Activated T-cell treated with anti-CD3 and anti-CD28 coated beads, Interleukin-2, amount 50 U/mL, for 1 hour (primary cell): ENCODE results near the gene ABCA1.
"Not testable (repeated sequence)": the region's sequence is repeated elsewhere in the genome, so short reads cannot be mapped to it uniquely, and the experiment has no call there.

Experiments used
- DNase-seq: peaks from one replicate; pipeline ENCODE4 v3.0.0-alpha.2; 2020

Gene ABCA1

DNA sequence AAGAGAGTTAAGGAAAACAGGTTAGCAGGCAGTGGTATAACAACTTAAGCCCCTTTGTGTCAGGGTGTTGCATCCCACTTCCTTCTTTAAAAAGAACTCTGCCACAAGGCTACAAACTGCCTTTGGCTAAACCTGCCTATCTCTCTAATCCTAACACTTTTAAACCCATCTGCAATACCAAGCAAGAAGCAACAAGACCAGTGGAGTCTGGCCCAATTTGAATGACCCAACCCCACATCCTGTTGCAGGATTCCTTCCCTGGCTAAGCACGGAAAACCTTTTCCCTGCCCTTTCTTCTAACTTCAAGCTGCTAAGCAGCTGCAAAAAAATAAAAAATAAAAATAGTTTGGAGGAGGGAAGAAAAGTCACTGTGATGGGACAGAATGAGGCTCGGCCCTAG, 27.1 kb downstream of the ABCA1 start:
- no peak for DNase-seq

DNA sequence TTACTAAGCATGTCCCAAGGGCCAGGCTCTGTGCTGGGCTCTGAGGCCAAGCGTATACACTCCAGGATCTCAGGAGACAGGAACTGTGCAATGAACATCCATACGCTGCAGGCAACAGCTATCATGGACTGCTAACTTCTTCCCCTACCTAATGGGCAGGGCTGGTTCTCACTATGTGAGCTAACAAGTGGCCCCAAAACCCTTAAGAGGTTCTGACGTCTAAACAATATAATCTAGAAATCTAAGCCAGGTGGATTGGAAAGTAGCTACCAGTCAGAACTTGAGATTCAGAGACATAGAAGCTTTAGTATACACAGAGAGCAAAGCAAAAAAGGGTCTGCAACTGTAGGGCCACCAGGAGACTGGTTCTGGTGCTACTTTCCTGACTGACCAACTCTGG, 27.6 kb downstream of the ABCA1 start:
- no peak for DNase-seq

DNA sequence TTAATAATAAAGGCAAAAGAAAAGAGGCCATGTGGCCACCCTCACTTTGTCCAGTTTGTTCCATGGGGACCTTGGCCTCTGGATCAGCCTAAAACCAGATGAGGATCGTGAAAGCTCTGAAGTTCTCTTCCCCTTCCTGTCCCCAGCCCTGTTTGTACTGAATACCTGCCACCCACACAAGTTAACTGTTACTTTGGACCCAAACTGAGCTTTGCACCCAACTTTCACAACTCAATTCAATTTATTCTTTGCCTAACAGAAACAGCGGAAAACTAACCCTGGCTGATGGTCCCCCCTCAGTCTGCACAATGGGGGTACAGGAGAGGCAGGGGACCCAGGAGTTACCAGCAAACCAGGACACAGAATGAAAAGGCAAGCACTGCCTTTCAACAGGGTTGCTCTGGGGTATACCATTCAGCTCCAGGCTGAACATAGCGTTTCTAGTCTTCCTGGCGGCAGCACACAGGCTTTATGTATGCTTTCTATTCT, 28.2 kb downstream of the ABCA1 start:
- DNase-seq, result no peak

DNA sequence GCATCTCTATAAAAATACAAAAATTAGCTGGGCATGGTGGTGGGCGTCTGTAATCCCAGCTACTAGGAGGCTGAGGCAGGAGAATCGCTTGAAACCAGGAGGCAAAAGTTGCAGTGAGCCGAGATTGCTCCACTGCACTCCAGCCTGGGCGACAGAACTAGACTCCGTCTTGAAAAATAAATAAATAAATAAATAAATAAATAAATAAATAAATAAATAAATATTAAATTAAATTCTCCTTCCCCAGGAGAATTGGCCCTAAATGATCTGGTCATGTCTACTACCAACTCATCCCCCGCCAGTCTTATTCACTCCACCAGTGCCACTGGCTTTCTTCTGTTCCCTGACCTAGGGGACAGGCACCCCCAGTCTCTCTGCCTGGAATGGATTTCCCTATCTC, 29.6 kb downstream of the ABCA1 start:
- DNase-seq, result not testable (repeated sequence)

DNA sequence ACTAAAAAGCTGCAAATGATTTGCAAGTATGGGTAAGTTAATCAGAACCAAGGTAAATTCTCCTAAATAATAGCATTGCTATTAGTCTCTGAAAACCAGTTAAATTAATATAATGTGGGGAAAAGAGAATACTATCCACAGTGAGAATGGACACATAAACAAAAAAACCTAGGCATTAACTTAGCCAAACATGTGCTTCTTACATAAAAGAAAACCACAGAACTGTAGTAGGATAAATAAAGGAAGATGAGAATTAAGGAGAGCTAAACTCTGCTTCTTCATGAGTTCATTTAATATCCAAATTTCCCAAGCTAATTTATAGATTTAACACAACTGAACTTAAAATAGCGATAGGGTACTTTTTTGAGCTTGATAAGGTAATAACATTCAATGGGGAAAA, 31.8 kb downstream of the ABCA1 start:
- no peak for DNase-seq

DNA sequence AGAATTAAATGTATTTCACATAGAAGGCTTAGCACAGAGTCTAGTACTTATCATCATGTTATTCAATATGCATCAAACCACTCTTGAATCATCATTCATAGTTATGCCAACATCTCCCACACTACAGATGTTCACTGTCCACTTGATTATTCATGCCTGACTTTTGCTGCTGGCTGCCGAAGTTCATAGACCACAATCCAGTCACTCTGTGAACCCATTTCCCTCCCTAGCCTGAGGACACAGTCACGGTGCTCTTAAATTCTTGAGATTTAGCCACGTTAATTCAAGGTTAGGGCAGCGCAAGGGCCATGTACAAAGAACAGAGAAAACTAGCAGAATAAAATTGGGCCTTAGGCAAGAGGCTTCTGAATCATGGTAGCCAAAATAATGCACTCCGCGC, 32.4 kb downstream of the ABCA1 start:
- no peak for DNase-seq

DNA sequence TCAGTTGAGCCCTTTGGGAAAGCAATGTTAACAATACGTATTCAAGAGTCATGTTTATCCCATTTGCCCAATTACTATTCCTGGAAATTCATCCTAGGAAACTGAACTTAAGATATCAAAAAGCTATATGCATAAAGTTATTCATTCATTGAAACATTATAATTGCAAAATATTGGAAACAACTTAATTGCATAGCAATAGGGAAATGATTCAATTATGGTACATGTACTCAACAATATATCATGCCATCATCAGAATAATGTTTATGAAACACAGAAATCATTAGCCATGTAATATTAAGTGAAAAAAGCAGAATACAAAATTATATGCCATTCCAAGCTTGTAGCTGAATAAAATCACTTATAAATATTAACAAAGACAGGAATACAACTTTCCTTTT, 35.3 kb downstream of the ABCA1 start:
- DNase-seq, result no peak

DNA sequence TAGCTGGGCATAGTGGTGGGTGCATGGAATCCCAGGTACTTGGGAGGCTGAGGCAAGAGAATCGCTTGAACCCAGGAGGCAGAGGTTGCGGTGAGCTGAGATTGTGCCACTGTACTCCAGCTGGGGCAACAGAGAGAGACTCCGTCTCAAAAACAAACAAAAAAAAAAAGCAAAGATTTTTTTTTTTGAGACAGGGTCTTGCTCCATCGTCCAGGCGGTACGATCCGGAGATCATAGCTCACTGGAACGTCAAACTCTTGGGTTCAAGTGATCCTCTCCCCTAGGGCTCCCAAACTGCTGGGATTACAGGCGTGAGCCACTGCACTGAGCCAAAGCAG, 37.6 kb downstream of the ABCA1 start:
- DNase-seq, result no peak

DNA sequence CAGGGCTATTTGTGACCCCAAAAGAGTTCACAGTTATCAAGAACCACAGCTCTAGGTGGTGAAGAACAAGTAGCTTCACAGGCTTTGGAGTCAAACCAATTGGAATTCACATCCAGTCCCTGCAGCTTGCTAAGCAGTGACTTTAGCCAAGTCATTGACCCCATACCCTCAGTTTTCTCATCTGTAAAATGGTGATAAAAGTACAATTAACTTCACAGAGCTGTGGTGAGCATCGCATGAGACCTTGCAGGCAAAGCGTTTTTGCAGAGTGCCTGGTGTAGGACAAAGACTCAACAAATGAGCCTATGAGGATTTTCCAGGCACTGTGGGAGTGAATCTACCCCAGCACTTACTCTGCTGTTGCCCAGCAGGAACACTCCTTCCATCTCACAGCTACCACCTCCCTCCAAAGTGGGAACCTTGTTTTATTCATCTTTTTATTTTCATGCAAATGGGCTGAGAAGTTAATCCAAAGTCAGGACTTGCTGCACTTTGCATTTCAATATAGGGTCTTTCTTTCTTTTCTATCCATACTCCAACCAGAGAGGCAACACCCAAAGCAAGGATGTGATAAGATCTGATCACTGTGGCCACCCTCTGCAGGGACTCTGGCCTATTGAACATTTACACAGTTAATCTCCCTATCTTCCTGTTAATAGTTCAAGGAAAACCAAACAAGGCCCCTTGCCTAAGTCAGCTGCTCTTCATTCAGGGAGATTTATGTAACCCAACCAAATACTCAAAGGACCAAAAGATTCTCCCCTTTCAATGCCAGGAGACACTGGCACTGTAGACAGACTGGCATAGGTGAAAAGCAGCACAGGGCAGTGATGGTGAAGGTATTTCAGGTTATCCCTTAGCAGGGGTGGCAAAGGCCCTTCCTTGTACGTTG, 41.9 kb downstream of the ABCA1 start:
- no peak for DNase-seq

DNA sequence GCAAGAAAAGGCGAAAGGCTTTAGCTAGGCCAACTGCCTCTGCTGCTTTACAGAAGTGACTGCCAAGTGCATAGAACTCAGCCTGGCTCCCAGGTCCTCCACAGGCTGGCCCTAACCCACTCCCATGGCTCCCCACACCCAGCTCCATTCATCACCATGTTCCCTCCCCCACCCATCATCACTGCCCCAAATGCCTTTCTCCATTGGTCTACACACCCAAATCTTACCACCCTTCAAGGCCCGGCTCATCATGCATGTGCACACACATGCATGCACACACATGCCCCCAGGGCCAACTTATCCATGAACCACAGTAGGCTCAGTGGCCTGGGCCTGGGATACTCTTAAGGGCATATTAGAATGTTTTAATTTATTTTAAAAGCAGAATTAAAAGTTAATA, 44.8 kb downstream of the ABCA1 start:
- DNase-seq, result no peak

DNA sequence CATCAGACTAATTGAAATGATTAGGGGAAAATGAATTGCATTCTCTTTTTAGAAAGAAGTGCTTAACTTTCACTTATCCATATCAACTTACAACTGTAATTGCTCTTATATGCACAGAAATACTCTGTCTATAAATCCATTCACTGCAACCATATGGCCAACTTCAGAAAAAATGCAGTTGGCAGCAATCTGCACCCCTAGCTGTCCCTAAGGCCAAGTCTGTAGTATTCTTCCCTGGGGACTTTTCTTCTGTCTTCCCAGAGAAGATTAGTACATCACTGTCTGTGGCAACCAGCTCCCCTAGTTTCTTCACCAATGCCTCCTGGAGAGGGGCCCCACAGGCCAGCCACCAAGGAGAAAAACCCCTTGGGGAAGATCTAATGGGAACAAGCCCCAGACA, 45.4 kb downstream of the ABCA1 start:
- no peak for DNase-seq

DNA sequence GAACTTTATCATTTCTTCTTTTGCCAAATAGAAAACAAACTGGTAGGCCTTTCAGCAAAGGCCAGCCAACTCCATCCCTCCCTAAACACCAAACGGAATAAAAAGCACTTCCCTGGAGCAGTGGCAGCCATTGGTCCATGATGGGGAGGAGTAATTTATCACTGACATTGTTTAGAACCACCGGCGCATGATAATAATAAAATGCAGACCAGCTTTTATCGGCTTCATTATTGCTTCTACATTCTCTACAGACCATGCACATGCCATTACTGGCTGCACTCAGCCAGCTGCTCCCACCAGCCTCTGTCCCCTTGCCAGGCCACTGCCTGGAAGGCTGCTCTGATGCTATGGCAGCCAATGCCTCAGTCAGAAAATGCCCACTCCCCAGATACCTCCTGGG, 45.9 kb downstream of the ABCA1 start:
- DNase-seq, result no peak

DNA sequence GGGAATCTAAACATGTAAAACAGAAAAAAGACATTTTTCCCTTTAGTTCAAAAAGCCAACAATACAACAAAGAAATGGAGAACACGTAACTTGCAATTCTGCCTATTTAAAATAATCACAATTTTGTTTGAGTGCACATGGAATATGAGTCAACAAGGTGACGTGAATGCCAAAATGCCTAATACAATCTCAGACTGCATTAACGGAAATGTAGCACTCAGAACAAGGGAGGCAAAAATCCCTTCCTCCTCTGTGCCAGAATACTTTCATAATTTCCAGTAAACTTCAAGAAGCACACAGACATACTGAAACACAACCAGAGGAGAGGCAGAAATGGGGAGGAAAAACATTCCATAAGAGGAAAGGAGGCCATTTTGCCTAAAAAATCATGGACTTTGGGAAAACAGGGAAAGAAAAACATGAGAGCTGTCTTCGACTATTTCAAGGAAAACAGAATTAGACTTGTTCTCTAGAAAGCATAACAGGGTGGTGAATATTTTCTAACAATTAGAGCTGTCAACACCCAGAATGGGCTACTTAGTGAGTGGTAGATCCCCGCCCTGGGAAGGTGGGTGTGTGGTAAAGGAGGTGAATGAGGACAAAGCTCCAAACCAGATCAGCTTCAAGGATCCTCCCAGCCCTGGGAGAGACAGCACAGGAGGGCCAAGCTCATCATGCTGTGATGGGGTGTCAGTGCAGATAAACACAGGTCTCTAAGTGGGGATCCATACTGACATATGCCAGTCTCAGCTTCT, 48.2 kb downstream of the ABCA1 start:
- no peak for DNase-seq

DNA sequence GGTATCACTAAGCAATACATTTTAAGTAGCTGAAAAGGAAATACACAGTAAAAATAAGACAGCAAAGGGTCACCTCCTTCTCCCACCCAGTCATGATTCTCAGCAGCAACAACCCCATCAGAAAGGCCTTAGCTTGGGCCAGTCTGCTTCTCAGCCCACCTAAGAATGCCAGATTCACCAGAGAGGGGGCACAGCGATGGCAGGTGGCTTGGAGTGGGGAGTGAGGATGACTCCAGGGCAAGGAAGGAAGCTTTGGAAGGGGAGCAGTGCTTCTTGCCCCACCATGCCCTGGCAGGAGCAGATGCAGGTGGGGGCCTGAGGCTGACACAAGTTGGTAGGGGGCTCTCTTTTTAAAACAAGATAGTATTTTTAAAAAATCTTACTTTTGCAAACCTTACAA, 51.4 kb downstream of the ABCA1 start:
- DNase-seq, result no peak

DNA sequence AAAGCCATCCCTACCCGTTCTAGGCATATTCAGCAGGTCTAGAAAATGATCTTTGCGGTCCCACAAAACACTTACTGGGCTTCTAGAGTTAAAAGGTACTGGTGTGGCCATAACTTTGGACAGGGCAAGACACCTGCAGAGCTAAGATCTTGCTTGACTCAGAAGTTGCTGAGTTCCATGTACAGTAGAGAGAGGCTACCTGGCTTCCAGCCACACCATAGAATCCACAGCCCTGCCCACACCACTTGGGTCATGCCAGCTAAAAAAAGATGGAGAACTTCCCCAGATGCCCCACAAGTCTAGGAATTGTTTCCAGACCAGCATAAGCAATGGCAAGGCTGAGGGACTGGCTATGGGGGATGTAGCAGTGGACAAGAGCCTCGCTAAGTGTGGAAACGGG, 52.1 kb downstream of the ABCA1 start:
- DNase-seq, result no peak

DNA sequence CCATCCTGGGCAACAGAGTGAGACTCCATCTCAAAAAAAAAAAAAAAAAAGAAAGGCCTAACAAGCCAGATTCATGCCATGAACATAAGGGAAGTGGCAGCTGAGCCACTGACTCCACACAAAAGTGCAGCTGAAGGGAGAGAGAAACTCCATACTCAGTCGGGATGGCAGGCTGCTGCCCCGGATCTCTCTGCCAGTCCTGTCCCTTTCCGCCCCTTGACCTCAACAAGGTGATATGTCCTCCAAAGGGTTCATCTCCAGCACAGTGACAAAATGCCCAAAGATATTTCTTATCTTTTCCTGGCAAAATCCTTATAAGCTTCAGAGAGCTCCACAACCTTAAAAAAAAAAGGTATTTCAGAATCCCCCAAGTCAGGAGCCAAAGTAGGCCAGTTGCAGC, 52.6 kb downstream of the ABCA1 start:
- DNase-seq, result no peak

DNA sequence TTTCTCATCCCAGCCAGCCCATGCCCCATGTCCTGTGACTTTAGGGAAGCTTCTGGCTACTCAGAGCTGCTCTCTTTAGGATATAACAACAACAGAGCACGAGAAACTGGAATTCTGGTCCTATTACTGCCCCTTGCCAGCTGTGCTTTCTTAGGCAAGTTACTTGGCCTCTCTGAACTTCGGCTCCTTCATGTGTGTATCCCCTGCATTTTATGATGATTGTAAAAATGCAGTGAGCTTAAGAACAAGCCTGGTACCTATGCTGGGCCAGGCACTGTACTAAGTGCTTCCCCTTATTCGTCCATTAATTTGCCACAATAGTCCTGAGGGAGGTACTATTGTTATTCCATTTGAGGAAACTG, 54.5 kb downstream of the ABCA1 start:
- no peak for DNase-seq

DNA sequence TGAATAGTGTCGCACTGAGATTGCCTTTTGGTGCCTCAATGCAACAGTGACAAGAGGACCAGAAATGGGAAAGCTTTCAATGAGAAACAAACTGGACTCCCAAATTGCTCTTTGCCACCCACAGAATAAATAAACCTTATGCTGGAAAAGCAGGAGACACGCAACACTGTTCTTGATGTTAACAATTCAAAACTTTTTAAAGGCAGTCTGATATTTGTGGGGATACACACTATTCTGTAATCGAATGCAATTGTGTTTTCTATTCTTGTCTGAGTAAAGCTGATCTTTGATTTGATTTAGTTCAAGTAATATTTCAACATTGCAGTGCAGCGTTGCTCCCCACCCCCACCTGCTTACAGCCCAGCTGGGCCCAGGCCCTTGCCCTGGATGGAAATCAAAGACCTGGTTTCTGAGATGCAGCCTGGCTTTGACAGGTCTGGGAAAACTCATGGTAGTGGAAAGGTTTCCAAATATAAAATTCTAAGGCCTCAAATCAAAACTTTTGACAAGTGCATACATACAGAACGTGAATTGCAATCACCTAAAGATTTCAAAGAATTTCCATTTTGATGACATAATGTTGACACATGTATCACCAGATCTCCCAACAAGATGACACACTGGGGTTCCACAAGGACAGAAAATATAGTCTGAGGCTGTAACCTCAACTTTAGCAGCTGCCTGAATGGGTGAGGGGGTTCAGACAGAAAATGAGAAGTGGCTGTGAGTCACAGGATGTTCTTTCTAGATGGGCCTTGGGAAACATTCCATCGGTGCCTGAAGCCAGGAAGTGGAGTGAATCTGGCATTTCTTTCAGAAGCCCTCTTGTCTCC, 55.1 kb downstream of the ABCA1 start:
- DNase-seq, result no peak

DNA sequence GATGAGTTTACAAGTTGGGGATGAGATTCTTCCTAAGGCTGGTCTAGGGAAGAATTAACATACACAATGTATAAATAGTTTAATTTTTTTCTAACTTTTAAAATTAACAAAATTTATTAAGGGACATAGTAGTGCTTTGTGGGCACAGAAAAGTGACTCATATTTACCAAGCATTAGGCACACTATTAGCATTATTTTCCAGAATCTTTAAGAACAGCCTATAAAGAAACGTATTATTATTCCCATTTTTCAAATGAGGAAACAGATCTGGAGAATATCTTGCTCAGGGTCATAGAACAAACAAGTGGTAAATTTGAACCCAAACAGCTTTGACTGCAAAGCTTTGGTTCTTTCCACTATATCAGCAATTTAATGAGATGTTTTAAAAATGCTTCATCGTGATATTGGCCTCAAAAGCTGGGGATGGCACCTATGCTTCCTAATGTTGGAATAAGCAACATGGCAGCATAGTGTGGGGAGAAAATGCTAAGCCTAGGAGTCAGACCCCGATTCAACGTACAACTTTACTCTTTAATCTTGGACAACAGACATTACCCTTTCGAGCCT, 55.9 kb downstream of the ABCA1 start:
- DNase-seq, result no peak

DNA sequence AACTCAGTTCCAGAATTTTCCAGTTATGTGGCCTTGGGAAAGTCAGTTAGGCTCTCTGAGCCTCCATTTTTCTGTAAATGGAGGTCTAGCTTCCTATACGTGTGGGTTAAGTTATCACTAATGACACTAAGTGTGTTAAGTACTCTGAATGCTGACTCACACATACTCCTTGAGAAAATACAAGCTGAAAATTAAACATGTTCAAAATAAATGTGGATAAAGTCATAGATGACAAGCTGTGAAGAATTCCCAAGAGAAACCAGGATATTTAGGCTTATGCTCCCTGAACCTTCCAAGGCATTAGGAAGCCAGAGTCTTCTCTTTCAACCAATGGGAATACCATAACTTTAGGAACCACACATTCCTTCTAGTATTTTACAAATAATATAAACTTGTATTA, 58.1 kb downstream of the ABCA1 start:
- DNase-seq, result no peak

DNA sequence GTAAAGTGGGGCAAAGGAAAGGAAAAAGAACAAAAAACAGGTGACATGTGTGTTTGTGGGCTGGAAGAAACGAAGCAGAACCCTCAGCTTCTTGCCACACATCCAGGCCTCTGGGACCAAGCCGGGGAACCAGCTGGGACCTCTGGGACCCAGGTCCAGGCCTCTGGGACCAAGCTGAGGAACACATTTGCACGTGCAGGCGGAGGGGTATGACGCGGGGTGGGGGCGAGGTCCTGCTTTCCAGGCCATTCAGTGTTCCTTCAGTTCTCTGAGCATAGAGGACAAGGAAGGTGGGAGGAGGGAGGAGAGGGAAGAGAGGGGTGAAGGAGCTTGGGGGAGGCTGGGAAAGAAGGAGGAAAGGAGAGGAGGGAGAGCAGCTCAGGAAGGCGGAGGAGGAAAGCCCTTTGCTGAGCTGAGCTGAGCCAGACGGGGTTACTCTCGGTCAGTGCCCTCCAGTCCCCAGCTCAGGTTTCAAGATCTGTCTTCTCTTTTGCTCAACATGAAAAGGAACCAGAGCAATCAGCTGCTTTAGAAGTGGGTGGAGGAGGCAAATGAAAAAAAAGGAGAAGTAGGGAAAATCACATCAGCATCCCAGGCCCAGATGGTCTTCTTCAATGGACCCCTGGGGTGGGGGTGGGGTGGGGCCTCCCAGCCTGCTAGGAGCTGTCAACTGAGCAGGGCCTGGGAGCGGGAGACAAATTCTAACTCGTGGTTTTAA, 59.1 kb downstream of the ABCA1 start:
- DNase-seq, result no peak

DNA sequence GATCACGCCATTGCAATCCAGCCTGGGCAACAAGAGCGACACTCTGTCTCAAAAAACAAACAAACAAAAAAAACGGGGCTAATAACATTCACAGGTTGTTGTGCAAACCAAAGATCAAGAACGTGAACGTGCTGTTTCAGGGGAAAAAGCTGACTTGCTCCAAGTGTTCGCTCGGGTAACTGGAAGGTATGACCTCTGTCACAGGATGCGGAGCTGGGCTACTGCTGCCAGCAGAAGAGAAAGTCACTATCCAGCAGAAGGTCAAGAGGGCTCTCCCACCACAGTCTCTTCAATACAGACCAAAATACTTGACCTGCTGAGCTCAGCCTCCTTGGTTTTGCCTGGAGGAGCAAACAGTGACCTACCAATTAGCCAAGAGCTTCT, 59.7 kb downstream of the ABCA1 start:
- DNase-seq, result no peak

DNA sequence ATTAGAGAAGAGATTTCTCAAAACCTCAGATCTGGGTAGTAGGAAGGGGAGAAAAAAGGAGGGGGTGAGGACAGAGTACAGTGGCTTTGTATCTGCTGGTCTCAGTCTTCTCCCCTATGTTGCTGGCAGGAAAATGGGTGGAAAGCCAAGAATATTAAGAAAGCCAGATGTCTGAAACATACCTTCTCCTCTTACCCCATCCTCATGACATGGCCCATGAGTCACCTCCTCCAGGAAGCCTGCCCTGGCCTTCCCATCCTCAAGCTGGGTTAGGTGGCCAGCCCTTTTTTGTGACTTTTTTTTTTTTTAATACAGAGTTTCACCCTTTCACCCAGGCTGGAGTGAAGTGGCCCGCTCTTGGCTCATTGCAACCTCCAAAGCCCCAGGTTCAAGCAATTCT, 61.8 kb downstream of the ABCA1 start:
- no peak for DNase-seq
